GM23248 (cell line): ENCODE data around the gene TFAP2E.

ENCODE experiments used
- EZH2 ChIP-seq: fragments of 200-600 bp; sonication (generic); IDR thresholded peaks from 2 replicates; pipeline ENCODE4 v1.6.1; 2018; ENCODE audit warnings: antibody characterized with exemption, mild to moderate bottlenecking; ENCODE audit not compliant: insufficient read depth, poor library complexity, severe bottlenecking
- EZH2phosphoT487 ChIP-seq: fragments of 200-600 bp; sonication (generic); IDR thresholded peaks from 2 replicates; pipeline ENCODE4 v1.6.1; 2018; ENCODE audit warnings: antibody characterized with exemption, moderate library complexity, mild to moderate bottlenecking, low read depth; ENCODE audit not compliant: insufficient read depth

- TF ChIP-seq EZH2 (no peak), EZH2phosphoT487 (no peak)
These were observed 14.6 kb downstream of the TFAP2E start for GRCh38 chr1:35587736-35588135.
